HepG2 (cell line): ENCODE measurements around the gene ZNRF3.

Experiments
- ARNTL ChIP-seq: sonication (generic); formaldehyde crosslinking; IDR thresholded peaks from 2 replicates; pipeline ENCODE4 v1.4.0; 2020; ENCODE audit warnings: mild to moderate bottlenecking, missing genetic modification reagents
- FOXM1 ChIP-seq: sonication (generic); formaldehyde crosslinking; IDR thresholded peaks from 2 replicates; pipeline ENCODE4 v1.5.0; 2020; ENCODE audit warnings: missing genetic modification reagents
- SMARCE1 ChIP-seq: fragments of 450-650 bp; IDR thresholded peaks from 2 replicates; pipeline ENCODE4 v1.6.1; 2017; ENCODE audit warnings: borderline replicate concordance
- TARDBP ChIP-seq: sonication (generic); formaldehyde crosslinking; IDR thresholded peaks from 2 replicates; pipeline ENCODE4 v1.8.0; 2022; ENCODE audit warnings: mild to moderate bottlenecking, missing genetic modification reagents
- ZNF160 ChIP-seq: sonication (generic); formaldehyde crosslinking; IDR thresholded peaks from 2 replicates; pipeline ENCODE4 v1.8.0; 2022; ENCODE audit warnings: mild to moderate bottlenecking, inconsistent platforms, missing genetic modification reagents
- ZNF326 ChIP-seq: sonication (generic); formaldehyde crosslinking; IDR thresholded peaks from 2 replicates; pipeline ENCODE4 v1.4.0; 2020; ENCODE audit warnings: missing genetic modification reagents, borderline replicate concordance
- TF ChIP-seq, protein P1 (sequence below): sonication (generic); formaldehyde crosslinking; IDR thresholded peaks from 2 replicates; pipeline ENCODE4 v1.8.0; 2022; ENCODE audit warnings: missing genetic modification reagents, mild to moderate bottlenecking, moderate library complexity, borderline replicate concordance
- TF ChIP-seq, protein P2 (sequence below): sonication (generic); formaldehyde crosslinking; IDR thresholded peaks from 2 replicates; pipeline ENCODE4 v1.5.0; 2020; ENCODE audit warnings: mild to moderate bottlenecking, missing genetic modification reagents, moderate library complexity

DNA sequence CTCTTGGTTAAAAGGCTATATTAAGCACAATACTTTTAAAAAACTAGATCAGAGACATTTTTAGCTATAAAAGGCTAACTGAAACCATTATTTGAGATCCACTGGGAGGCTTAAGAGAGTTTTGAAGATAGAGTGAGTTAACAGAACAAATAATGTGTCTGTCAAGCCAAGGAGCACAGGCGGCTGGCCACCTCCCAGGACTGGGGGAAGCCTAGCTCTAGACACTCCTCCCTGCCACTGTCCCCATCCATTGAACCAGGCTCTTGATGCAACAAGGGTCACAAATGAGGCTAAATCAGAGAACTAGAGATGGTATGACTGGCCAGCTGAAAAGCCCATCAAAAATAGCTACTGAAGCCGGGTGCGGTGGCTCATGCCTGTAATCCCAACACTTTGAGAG lies 115.3 kb downstream of the ZNRF3 start:
- no peak for TF ChIP-seq SMARCE1
- TF ChIP-seq, protein P1, sequence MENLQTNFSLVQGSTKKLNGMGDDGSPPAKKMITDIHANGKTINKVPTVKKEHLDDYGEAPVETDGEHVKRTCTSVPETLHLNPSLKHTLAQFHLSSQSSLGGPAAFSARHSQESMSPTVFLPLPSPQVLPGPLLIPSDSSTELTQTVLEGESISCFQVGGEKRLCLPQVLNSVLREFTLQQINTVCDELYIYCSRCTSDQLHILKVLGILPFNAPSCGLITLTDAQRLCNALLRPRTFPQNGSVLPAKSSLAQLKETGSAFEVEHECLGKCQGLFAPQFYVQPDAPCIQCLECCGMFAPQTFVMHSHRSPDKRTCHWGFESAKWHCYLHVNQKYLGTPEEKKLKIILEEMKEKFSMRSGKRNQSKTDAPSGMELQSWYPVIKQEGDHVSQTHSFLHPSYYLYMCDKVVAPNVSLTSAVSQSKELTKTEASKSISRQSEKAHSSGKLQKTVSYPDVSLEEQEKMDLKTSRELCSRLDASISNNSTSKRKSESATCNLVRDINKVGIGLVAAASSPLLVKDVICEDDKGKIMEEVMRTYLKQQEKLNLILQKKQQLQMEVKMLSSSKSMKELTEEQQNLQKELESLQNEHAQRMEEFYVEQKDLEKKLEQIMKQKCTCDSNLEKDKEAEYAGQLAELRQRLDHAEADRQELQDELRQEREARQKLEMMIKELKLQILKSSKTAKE (CRISPR knock-in tag): no peak
- TF ChIP-seq FOXM1 (CRISPR knock-in tag): no peak
- TF ChIP-seq, protein P2, sequence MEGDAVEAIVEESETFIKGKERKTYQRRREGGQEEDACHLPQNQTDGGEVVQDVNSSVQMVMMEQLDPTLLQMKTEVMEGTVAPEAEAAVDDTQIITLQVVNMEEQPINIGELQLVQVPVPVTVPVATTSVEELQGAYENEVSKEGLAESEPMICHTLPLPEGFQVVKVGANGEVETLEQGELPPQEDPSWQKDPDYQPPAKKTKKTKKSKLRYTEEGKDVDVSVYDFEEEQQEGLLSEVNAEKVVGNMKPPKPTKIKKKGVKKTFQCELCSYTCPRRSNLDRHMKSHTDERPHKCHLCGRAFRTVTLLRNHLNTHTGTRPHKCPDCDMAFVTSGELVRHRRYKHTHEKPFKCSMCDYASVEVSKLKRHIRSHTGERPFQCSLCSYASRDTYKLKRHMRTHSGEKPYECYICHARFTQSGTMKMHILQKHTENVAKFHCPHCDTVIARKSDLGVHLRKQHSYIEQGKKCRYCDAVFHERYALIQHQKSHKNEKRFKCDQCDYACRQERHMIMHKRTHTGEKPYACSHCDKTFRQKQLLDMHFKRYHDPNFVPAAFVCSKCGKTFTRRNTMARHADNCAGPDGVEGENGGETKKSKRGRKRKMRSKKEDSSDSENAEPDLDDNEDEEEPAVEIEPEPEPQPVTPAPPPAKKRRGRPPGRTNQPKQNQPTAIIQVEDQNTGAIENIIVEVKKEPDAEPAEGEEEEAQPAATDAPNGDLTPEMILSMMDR (CRISPR knock-in tag): no peak
- no peak for TF ChIP-seq ZNF160 (CRISPR knock-in tag)
- no peak for TF ChIP-seq ARNTL (CRISPR knock-in tag)
- no peak for TF ChIP-seq ZNF326 (CRISPR knock-in tag)
- TF ChIP-seq TARDBP (CRISPR knock-in tag): no peak
